ENCODE measurements around the gene C2orf15.

DNA sequence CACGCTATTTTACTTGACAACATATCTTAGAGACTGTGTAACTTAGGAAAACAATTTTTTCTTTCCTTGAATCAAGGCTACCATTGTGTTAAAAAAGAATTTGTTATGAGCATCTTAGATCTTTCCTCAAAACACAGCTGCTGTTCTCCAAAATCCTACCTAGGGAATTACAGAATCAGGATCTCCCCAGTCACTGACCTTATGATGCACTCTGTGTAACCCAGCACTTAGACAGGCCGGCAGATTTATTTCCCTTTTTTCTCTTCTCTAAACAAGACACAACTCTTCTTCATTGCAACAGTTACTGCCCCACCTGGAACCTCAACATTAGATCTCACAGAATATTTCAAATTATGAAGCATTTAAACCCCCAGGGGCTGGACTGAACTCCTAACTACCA is 13.5 kb upstream of the C2orf15 start:
- no peak for TF ChIP-seq EP300 (IDR thresholded peaks at IDR 0.05)
- TF ChIP-seq, protein P1, sequence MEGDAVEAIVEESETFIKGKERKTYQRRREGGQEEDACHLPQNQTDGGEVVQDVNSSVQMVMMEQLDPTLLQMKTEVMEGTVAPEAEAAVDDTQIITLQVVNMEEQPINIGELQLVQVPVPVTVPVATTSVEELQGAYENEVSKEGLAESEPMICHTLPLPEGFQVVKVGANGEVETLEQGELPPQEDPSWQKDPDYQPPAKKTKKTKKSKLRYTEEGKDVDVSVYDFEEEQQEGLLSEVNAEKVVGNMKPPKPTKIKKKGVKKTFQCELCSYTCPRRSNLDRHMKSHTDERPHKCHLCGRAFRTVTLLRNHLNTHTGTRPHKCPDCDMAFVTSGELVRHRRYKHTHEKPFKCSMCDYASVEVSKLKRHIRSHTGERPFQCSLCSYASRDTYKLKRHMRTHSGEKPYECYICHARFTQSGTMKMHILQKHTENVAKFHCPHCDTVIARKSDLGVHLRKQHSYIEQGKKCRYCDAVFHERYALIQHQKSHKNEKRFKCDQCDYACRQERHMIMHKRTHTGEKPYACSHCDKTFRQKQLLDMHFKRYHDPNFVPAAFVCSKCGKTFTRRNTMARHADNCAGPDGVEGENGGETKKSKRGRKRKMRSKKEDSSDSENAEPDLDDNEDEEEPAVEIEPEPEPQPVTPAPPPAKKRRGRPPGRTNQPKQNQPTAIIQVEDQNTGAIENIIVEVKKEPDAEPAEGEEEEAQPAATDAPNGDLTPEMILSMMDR (IDR thresholded peaks at IDR 0.05), result no peak

All from upper lobe of left lung (tissue), 4 donors.